ENCODE measurements around the gene IL1RAPL2.

Gene IL1RAPL2

DNA sequence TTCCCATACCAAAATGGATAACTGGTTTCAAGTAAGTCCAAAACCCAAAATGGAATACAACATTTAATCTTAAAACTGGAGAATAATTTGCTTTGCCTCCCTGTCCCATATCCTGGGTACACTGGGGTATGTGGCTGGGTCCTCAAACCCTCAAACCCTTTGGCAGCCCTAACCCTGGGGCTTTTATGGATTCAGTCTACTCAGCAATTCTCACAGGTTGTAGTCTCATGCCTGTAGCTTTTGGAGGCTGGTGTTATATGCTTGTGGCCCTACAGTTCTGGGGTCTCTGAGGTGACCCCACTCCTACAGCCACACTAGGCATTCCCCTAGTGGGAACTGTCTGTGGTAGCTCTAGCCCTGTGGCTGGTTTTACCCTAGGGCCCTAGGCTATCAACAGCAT lies 1145.8 kb downstream of the IL1RAPL2 start:
- TF ChIP-seq MYC (IDR thresholded peaks at IDR 0.05; ENCODE audit: low read depth, low read length) (no peak), MAX (IDR thresholded peaks at IDR 0.05; ENCODE audit: low read depth, low read length) (no peak), CTCF (IDR thresholded peaks at IDR 0.05; ENCODE audit: low read depth, low read length) (no peak), POLR2A (IDR thresholded peaks at IDR 0.05; ENCODE audit: extremely low read depth, insufficient read length) (no peak)
- no peak overlapping the region for H3K4me3 ChIP-seq (ENCODE audit: low read depth, low read length)
- no peak for DNase-seq (ENCODE audit: low read depth)

GRCh38 chrX:105715746-105716145 lies 1149.7 kb downstream of the IL1RAPL2 start:
- no peak overlapping the region for H3K4me3 ChIP-seq (ENCODE audit: low read depth, low read length)
- DNase-seq (ENCODE audit: low read depth): no peak
- TF ChIP-seq MAX (IDR thresholded peaks at IDR 0.05; ENCODE audit: low read depth, low read length) (no peak), POLR2A (IDR thresholded peaks at IDR 0.05; ENCODE audit: extremely low read depth, insufficient read length) (no peak), MYC (IDR thresholded peaks at IDR 0.05; ENCODE audit: low read depth, low read length) (no peak)

DNA sequence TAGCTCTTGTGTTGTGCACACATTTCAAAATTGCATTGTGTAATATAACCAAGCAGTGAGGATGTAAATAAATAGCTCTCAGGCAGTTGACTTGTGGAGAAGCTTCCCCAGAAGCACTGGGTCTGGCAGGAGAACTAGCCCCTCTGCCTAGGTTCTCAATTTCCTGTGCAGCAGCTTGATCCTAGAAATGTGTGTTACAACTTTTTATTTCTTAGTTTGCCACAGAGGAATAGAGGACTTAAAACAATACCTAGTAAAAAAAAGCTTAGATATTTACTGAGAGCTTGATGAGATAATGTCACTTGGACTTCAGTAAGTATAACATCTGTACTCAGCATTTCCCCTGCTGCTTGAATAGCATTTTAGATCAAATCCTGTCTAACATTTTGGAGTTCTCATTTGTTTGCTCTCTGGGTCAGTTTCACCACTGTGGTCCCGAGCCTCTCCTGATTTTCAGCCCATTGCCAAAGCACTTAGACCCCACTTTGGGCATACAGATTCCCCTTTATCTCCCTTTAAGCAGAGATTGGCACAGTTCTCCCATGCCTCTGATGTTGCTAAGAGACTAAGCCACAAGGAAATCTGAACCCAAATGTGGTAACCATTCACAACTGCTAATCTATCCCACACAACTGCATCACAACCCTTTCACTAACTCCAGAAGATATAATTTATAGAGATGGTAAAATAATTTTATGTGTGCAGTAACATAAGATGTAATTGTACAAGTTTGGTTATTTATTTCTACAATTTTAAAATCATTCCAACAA lies 1158.2 kb downstream of the IL1RAPL2 start:
- no peak for TF ChIP-seq POLR2A (IDR thresholded peaks at IDR 0.05; ENCODE audit: extremely low read depth, insufficient read length)
- TF ChIP-seq MAX (IDR thresholded peaks at IDR 0.05; ENCODE audit: low read depth, low read length): no peak
- TF ChIP-seq MYC (IDR thresholded peaks at IDR 0.05; ENCODE audit: low read depth, low read length): no peak
- no peak for TF ChIP-seq CTCF (IDR thresholded peaks at IDR 0.05; ENCODE audit: low read depth, low read length)
- DNase-seq (ENCODE audit: low read depth): no peak
- H3K4me3 ChIP-seq (ENCODE audit: low read depth, low read length): no peak overlapping the region

DNA sequence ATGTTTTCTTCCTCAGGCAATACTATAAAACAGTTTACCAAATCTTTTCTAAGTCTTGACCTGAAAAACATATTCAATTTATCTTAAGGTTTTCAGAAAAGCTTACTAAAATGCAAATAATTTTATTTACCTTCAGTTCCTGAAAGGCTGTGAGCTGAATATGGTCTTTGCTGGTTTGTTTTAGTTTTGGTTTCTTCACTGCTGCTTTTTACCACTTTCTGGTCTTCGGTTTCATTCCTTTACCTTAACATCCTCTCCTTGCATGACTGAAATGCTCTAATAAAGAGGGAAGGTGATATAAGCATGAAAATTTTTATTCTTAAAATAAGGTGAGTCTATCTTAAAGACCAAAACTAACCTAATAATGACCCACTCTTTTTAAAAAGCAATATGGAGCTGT lies 1159.2 kb downstream of the IL1RAPL2 start:
- TF ChIP-seq MAX (IDR thresholded peaks at IDR 0.05; ENCODE audit: low read depth, low read length): no peak
- TF ChIP-seq CTCF (IDR thresholded peaks at IDR 0.05; ENCODE audit: low read depth, low read length): no peak
- no peak for TF ChIP-seq POLR2A (IDR thresholded peaks at IDR 0.05; ENCODE audit: extremely low read depth, insufficient read length)
- TF ChIP-seq MYC (IDR thresholded peaks at IDR 0.05; ENCODE audit: low read depth, low read length): no peak
- no peak overlapping the region for H3K4me3 ChIP-seq (ENCODE audit: low read depth, low read length)
- DNase-seq (ENCODE audit: low read depth): no peak

- TF ChIP-seq POLR2A (IDR thresholded peaks at IDR 0.05; ENCODE audit: extremely low read depth, insufficient read length) (no peak), MYC (IDR thresholded peaks at IDR 0.05; ENCODE audit: low read depth, low read length) (no peak), CTCF (IDR thresholded peaks at IDR 0.05; ENCODE audit: low read depth, low read length) (no peak), MAX (IDR thresholded peaks at IDR 0.05; ENCODE audit: low read depth, low read length) (no peak)
- DNase-seq (ENCODE audit: low read depth): no peak
- no peak overlapping the region for H3K4me3 ChIP-seq (ENCODE audit: low read depth, low read length)
Measured at GRCh38 chrX:105738162-105738561, 1172.2 kb downstream of the IL1RAPL2 start.

GRCh38 chrX:105744291-105744690 lies 1178.3 kb downstream of the IL1RAPL2 start:
- TF ChIP-seq MAX (IDR thresholded peaks at IDR 0.05; ENCODE audit: low read depth, low read length) (no peak), POLR2A (IDR thresholded peaks at IDR 0.05; ENCODE audit: extremely low read depth, insufficient read length) (no peak), MYC (IDR thresholded peaks at IDR 0.05; ENCODE audit: low read depth, low read length) (no peak), CTCF (IDR thresholded peaks at IDR 0.05; ENCODE audit: low read depth, low read length) (no peak)
- no peak overlapping the region for H3K4me3 ChIP-seq (ENCODE audit: low read depth, low read length)
- DNase-seq (ENCODE audit: low read depth): no peak

Data from NB4 (cell line).